NCI-H1105 (cell line): ENCODE measurements around the gene CDH23.

ENCODE experiments used
- DNase-seq: peaks from one replicate; lab custom pipeline; 2025; lab: John Stamatoyannopoulos, UW

CDH23 gene

DNA sequence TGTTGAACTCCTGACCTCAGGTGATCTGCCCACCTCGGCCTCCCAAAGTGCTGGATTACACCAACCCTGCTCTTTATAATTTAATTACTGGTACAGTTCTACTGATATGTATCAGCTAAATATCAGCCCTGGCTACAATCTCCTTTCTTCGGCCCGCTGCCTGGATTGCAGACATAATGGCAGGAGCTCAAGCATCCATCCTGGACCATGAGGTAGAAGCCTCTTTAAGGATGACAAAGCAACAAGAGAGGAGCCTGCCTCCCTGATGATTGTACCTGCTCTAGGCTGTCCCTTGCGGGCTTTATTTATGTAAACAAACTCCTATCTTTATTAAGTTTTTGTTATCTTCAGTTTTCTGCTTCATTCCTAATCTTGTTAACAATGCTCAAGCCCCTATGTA is 459.9 kb downstream of the CDH23 start:
- DNase-seq, result no peak

DNA sequence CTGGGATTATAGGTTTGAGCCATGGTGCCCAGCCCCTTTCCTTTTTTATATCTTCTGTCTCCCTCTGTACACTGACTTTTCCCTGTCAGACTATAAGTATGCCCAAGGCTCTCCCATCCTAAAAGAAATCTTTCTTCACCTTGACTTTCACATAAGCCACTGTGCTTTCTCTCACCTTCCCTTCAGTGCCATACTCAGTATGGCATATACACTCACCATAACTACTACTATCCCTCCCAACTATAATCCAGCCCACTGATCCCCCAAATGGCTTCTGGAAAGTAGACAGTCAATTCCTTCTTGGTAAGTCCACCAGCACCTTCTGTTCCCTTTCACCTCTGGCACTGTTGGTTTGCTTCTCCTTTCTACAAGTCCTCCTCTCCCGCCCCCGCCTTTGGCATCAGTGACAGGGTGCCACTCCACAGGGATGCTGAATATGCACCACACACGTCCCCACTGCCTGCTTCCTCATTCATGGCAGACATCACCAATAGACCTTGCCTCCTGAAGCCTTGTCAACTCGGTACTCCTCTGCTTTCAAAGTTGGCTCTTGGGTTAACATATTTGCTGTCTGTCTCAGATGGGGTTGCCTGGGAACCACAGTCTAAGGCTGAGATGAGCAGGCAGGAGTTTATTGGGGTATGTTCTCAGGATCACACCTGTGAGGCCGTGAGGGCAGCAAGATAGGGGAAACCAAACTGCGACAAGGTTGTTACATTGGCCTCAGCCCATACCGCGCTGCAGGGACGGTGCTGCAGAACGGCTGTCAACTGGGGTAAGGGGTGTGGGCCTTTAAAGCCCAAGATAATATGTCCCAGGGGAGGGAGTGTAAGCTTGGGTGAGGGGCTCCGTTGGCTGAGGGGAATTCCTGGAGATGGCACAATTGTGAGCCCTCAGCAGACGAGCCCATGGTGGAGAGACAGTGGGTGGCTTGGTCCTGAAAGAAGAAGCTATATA is 461.5 kb downstream of the CDH23 start:
- no peak for DNase-seq

DNA sequence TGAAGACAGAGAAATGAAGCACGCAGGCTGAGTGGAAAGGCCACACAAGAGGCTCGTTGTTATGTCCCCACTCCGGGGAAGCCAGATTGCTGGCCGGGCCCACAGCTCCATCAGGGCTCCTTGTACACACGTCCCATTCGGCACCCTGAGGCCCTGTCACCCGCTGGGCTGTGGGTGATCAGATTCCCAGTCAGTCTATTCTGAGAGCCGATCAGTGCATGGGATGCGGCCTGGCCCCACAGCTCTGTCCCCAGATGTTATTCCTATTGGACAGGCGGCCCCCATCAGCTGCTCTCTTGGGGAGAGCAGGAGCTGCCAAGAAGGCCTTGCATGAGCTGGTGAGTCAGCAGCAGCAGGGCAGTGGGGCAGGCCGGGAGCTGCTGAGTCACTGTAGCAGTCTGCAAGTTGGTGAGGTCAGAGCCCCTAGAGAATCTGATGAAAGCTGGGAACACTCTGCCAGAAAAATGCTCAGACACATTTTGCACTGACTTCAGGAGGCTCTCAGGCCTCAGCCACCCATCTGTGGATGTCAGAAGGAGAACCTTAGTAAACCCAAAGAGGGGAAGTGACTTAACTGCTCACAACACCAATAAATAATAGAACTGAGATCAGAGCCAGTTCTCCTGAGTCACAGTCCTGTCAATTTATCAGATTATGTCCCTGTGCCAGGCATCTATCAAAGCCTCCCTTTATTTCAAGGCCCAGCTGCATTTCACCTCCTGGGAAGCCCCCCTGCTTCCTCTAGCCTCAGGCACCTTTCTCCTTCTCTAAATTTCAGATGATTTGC is 463.7 kb downstream of the CDH23 start:
- no peak for DNase-seq

DNA sequence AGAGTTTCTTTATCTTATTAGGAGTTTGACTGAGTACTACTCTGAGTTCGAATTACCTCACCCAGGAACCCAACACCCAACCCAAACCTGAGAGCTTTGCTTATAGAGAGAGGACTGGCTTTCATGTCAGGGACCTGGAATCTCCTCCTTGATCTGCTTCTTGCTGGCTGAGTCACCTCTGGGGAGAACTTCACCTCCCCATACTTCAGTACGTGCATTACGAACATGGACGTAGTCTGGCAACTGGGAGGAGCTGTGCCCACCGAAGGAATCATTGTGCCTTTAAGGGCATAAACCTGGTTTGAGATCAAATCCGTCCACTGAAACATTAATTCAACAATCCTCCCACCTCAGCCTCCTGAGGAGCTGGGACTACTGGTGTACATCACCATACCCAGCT is 466.5 kb downstream of the CDH23 start:
- DNase-seq, result no peak

DNA sequence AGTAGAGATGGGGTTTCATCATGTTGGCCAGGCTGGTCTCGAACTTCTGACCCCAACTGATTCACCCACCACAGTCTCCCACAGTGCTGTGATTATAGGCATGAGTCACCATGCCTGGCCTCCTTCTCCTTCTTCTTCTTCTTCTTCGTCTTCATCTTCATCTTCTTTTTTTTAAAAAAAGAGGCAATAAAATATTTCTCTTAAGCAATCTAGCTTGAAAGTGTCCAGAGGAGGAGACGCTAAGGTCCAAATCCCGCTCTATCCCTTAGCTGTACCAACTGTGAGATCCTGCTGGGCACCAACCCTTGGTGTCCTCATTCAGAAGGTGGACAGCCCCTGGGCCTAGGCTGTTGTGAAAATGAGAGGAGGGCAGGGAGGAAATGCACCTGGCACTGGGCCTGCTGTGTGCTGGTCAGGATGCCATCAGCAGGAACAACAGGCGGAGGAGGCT is 468.2 kb downstream of the CDH23 start:
- DNase-seq, result no peak
